ENCODE measurements around the gene ING2.

ING2 gene

GRCh38 chr4:183527326-183527725 lies 22.5 kb downstream of the ING2 start:
- H2AFZ ChIP-seq (ENCODE audit: low read depth, low read length, severe bottlenecking) = no peak overlapping the region
- no peaks in the 10 kb centered on the region for H3K9me2 ChIP-seq (replicated peaks; ENCODE audit: insufficient read depth, low read length)
- H3K79me2 ChIP-seq (ENCODE audit: insufficient read depth, low read length) = no peaks in the 10 kb centered on the region
- H4K20me1 ChIP-seq (ENCODE audit: low read depth, low read length) = no peaks in the 10 kb centered on the region
- no peak overlapping the region for H3K9ac ChIP-seq (ENCODE audit: low read length)
- no peak overlapping the region for H3K4me2 ChIP-seq (ENCODE audit: low read depth, low read length, poor library complexity, severe bottlenecking)
- H3K27ac ChIP-seq (ENCODE audit: low read depth, low read length) = no peak overlapping the region
- no peaks in the 10 kb centered on the region for H3K36me3 ChIP-seq (ENCODE audit: low read length)
- TF ChIP-seq EZH2phosphoT487 (conservative IDR thresholded peaks at IDR 0.05; ENCODE audit: low read length) = no peak
- TF ChIP-seq CTCF (IDR thresholded peaks at IDR 0.05; ENCODE audit: insufficient read depth, low read length, poor library complexity, severe bottlenecking) = no peak
- no peaks in the 10 kb centered on the region for H3K27me3 ChIP-seq (ENCODE audit: low read length)
- H3F3A ChIP-seq (ENCODE audit: insufficient read depth) = no peaks in the 10 kb centered on the region
- H3K9me3 ChIP-seq (ENCODE audit: insufficient read depth, low read length) = no peaks in the 10 kb centered on the region
- no peak overlapping the region for H3K4me3 ChIP-seq (ENCODE audit: insufficient read depth, low read length, poor library complexity, severe bottlenecking)

- Histone ChIP-seq H3K27ac (ENCODE audit: low read depth, low read length) (no peak overlapping the region), H3K27me3 (ENCODE audit: low read length) (no peaks in the 10 kb centered on the region), H3K4me3 (ENCODE audit: insufficient read depth, low read length, poor library complexity, severe bottlenecking) (no peak overlapping the region), H4K20me1 (ENCODE audit: low read depth, low read length) (no peaks in the 10 kb centered on the region), H2AFZ (ENCODE audit: low read depth, low read length, severe bottlenecking) (no peak overlapping the region), H3K79me2 (ENCODE audit: insufficient read depth, low read length) (no peaks in the 10 kb centered on the region), H3K9me3 (ENCODE audit: insufficient read depth, low read length) (no peaks in the 10 kb centered on the region), H3K9ac (ENCODE audit: low read length) (no peak overlapping the region), H3K36me3 (ENCODE audit: low read length) (no peaks in the 10 kb centered on the region), H3F3A (ENCODE audit: insufficient read depth) (no peaks in the 10 kb centered on the region), H3K9me2 (replicated peaks; ENCODE audit: insufficient read depth, low read length) (no peaks in the 10 kb centered on the region), H3K4me2 (ENCODE audit: low read depth, low read length, poor library complexity, severe bottlenecking) (no peak overlapping the region)
- TF ChIP-seq EZH2phosphoT487 (conservative IDR thresholded peaks at IDR 0.05; ENCODE audit: low read length) (no peak), CTCF (IDR thresholded peaks at IDR 0.05; ENCODE audit: insufficient read depth, low read length, poor library complexity, severe bottlenecking) (no peak)
These were observed 28.0 kb downstream of the ING2 start for GRCh38 chr4:183532821-183533220.

- Histone ChIP-seq H3K36me3 (ENCODE audit: low read length) (no peaks in the 10 kb centered on the region), H3K9me3 (ENCODE audit: insufficient read depth, low read length) (no peaks in the 10 kb centered on the region), H3F3A (ENCODE audit: insufficient read depth) (no peaks in the 10 kb centered on the region), H3K27ac (ENCODE audit: low read depth, low read length) (no peak overlapping the region), H3K9me2 (replicated peaks; ENCODE audit: insufficient read depth, low read length) (no peaks in the 10 kb centered on the region), H3K9ac (ENCODE audit: low read length) (no peak overlapping the region), H3K4me3 (ENCODE audit: insufficient read depth, low read length, poor library complexity, severe bottlenecking) (no peak overlapping the region), H3K27me3 (ENCODE audit: low read length) (no peaks in the 10 kb centered on the region), H3K79me2 (ENCODE audit: insufficient read depth, low read length) (no peaks in the 10 kb centered on the region), H2AFZ (ENCODE audit: low read depth, low read length, severe bottlenecking) (no peak overlapping the region), H4K20me1 (ENCODE audit: low read depth, low read length) (no peaks in the 10 kb centered on the region), H3K4me2 (ENCODE audit: low read depth, low read length, poor library complexity, severe bottlenecking) (no peak overlapping the region)
- TF ChIP-seq EZH2phosphoT487 (conservative IDR thresholded peaks at IDR 0.05; ENCODE audit: low read length) = no peak
- no peak for TF ChIP-seq CTCF (IDR thresholded peaks at IDR 0.05; ENCODE audit: insufficient read depth, low read length, poor library complexity, severe bottlenecking)
These were observed 28.8 kb downstream of the ING2 start for GRCh38 chr4:183533698-183534097.
